Activated B cell treated with CpG ODN at 0.5 μM for 24 hours (primary cell): ENCODE results near the gene TPR. TPM values are rescaled to one million over a fixed set of nuclear protein-coding genes. Genes with fewer than 3 reads are reported as not detected.

Source experiments
- ATAC-seq: fragments of 200-7000 bp; cut with Tn5 transposase; one replicate; pipeline ENCODE4 v1.10.0; 2021; ENCODE audit warnings: low read depth, mild to moderate bottlenecking, moderate library complexity
- CTCF ChIA-PET: fragments of 350-600 bp; sonication (Branson Sonifier 250); formaldehyde crosslinking; loops from one replicate; lab custom pipeline; 2021; ENCODE audit warnings: antibody characterized with exemption; lab: Charles Lee
- POLR2A ChIA-PET: fragments of 350-600 bp; sonication (Branson Sonifier 250); formaldehyde crosslinking; loops from one replicate; lab custom pipeline; 2021; ENCODE audit warnings: antibody characterized with exemption; lab: Charles Lee
- DNase-seq: peaks from one replicate; pipeline ENCODE4 v3.0.0; 2022
- H3K27ac Mint-ChIP-seq: one replicate; pipeline ENCODE4 v1.8.0; 2020; ENCODE audit warnings: mixed read lengths
- H3K27me3 Mint-ChIP-seq: one replicate; pipeline ENCODE4 v1.8.0; 2021; ENCODE audit warnings: mixed read lengths
- H3K36me3 Mint-ChIP-seq: one replicate; pipeline ENCODE4 v1.8.0; 2021; ENCODE audit warnings: low read depth, mixed read lengths
- H3K4me1 Mint-ChIP-seq: one replicate; pipeline ENCODE4 v1.8.0; 2021; ENCODE audit warnings: mixed read lengths
- H3K4me3 Mint-ChIP-seq: one replicate; pipeline ENCODE4 v1.8.0; 2020; ENCODE audit warnings: mild to moderate bottlenecking, mixed read lengths
- H3K9me3 Mint-ChIP-seq: one replicate; pipeline ENCODE4 v1.8.0; 2020; ENCODE audit warnings: mixed read lengths
- CTCF ChIP-seq: fragments of 200-600 bp; IDR thresholded peaks from one replicate; pipeline ENCODE4 v1.8.0; 2022; ENCODE audit warnings: antibody characterized with exemption, mild to moderate bottlenecking
- intact Hi-C: fragments of 100-400 bp; cut with micrococcal nuclease; formaldehyde crosslinking; loops from one replicate; pipeline ENCODE4 v1.15.1; 2024
- total RNA-seq: library from RNA; stranded (reverse); gene quantifications from 2 replicates; pipeline ENCODE4 v1.2.3, GENCODE V29; 2022

Gene TPR
- total RNA-seq, 1 donor from 2014 or later: 125 TPM

GRCh38 chr1:186300056-186300455 is 75.0 kb downstream of the TPR start:
- Mint-ChIP-seq H3K36me3 (no peaks in the 10 kb centered on the region), H3K9me3 (no peaks in the 10 kb centered on the region), H3K27ac (no peak overlapping the region), H3K4me3 (no peak overlapping the region), H3K4me1 (no peaks in the 10 kb centered on the region), H3K27me3 (no peaks in the 10 kb centered on the region)
- CTCF ChIA-PET: no interaction called here
- TF ChIP-seq CTCF: no peak
- ATAC-seq (no peak), DNase-seq (no peak)
- POLR2A ChIA-PET: no interaction called here
- intact Hi-C loops: no loop called here

GRCh38 chr1:186299570-186299969 is 75.5 kb downstream of the TPR start:
- ChIA-PET POLR2A (no interaction called here), CTCF (no interaction called here)
- Mint-ChIP-seq H3K4me3 (no peak overlapping the region), H3K9me3 (no peaks in the 10 kb centered on the region), H3K27ac (no peak overlapping the region), H3K36me3 (no peaks in the 10 kb centered on the region), H3K4me1 (no peaks in the 10 kb centered on the region), H3K27me3 (no peaks in the 10 kb centered on the region)
- no peak for DNase-seq
- ATAC-seq: no peak
- no peak for TF ChIP-seq CTCF
- intact Hi-C loops: no loop called here

- H3K4me1 Mint-ChIP-seq: no peaks in the 10 kb centered on the region
- intact Hi-C loops: no loop called here
- H3K36me3 Mint-ChIP-seq: no peaks in the 10 kb centered on the region
- ATAC-seq: no peak
- H3K27ac Mint-ChIP-seq: no peak overlapping the region
- ChIA-PET POLR2A (no interaction called here), CTCF (no interaction called here)
- no peaks in the 10 kb centered on the region for H3K27me3 Mint-ChIP-seq
- H3K4me3 Mint-ChIP-seq: no peak overlapping the region
- no peaks in the 10 kb centered on the region for H3K9me3 Mint-ChIP-seq
- TF ChIP-seq CTCF: no peak
- no peak for DNase-seq
These were observed 76.2 kb downstream of the TPR start for GRCh38 chr1:186298851-186299250.

- CTCF ChIA-PET: no interaction called here
These were observed 77.5 kb downstream of the TPR start for GRCh38 chr1:186297439-186298045.

GRCh38 chr1:186295980-186296379 is 79.1 kb downstream of the TPR start, which contains the start of gene PRG4:
Gene PRG4 (plus strand): TSS chr1:186296279.
- TF ChIP-seq CTCF: no peak
- no peaks in the 10 kb centered on the region for H3K9me3 Mint-ChIP-seq
- ChIA-PET CTCF (no interaction called here), POLR2A (no interaction called here)
- intact Hi-C loops: no loop called here
- no peak for DNase-seq
- H3K27ac Mint-ChIP-seq: no peak within 1 kb of the TSS
- H3K4me1 Mint-ChIP-seq: no peaks in the 10 kb centered on the region
- H3K36me3 Mint-ChIP-seq: no peaks in the 10 kb centered on the region
- no peak within 1 kb of the TSS for H3K4me3 Mint-ChIP-seq
- no peaks in the 10 kb centered on the region for H3K27me3 Mint-ChIP-seq
- no peak for ATAC-seq

More at GRCh38 chr1:186297439-186298045, 77.5 kb downstream of the TPR start:
- no peak for TF ChIP-seq CTCF
- ATAC-seq (no peak), DNase-seq (no peak)
- POLR2A ChIA-PET: no interaction called here
- no peak overlapping the region for H3K4me3 Mint-ChIP-seq
- H3K36me3 Mint-ChIP-seq: no peaks in the 10 kb centered on the region
- H3K27me3 Mint-ChIP-seq: no peaks in the 10 kb centered on the region
- no peaks in the 10 kb centered on the region for H3K4me1 Mint-ChIP-seq
- no peak overlapping the region for H3K27ac Mint-ChIP-seq
- intact Hi-C loops: no loop called here
- H3K9me3 Mint-ChIP-seq: no peaks in the 10 kb centered on the region
